ENCODE data around the gene NUP37. TPM values are rescaled to one million over a fixed set of nuclear protein-coding genes. Genes with fewer than 3 reads are reported as not detected.

Gene NUP37
- total RNA-seq, 4 donors from 2014 or later = 15.2 to 27.7 (median 19.0) TPM

- peaks cover 0 to 20% (median 0%) of the 10 kb centered on the region in 3 donors for H3K4me1 ChIP-seq
- H3K36me3 ChIP-seq = peaks cover 0 to 19% of the 10 kb centered on the region in 2 donors
- peak within 1 kb of the TSS; percentile 87 to 92 (median 91) for H3K27ac ChIP-seq
- ATAC-seq = peak; percentile 99
- peak within 1 kb of the TSS; percentile 76 to 99 for H3K4me3 ChIP-seq
- 3 to 7% methylated on average over 8 to 9 of the region's 44 CpGs for WGBS, 2 donors (ENCODE audit: low coverage in 1 of 2)
- TF ChIP-seq, protein P1, sequence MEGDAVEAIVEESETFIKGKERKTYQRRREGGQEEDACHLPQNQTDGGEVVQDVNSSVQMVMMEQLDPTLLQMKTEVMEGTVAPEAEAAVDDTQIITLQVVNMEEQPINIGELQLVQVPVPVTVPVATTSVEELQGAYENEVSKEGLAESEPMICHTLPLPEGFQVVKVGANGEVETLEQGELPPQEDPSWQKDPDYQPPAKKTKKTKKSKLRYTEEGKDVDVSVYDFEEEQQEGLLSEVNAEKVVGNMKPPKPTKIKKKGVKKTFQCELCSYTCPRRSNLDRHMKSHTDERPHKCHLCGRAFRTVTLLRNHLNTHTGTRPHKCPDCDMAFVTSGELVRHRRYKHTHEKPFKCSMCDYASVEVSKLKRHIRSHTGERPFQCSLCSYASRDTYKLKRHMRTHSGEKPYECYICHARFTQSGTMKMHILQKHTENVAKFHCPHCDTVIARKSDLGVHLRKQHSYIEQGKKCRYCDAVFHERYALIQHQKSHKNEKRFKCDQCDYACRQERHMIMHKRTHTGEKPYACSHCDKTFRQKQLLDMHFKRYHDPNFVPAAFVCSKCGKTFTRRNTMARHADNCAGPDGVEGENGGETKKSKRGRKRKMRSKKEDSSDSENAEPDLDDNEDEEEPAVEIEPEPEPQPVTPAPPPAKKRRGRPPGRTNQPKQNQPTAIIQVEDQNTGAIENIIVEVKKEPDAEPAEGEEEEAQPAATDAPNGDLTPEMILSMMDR (IDR thresholded peaks at IDR 0.05) = peak in 1 of 4 experiments; percentile 6
- TF ChIP-seq POLR2AphosphoS5 (IDR thresholded peaks at IDR 0.05) (peak; percentile 83), EP300 (IDR thresholded peaks at IDR 0.05) (no peak), POLR2A (IDR thresholded peaks at IDR 0.05) (peak; percentile 67 to 76)
- H3K9me3 ChIP-seq = no peaks in the 10 kb centered on the region
- no peaks in the 10 kb centered on the region for H3K27me3 ChIP-seq
Measured at GRCh38 chr12:102061560-102062418, 58.1 kb downstream of the NUP37 start, which contains the start of gene WASHC3. Gene WASHC3, minus strand, starts transcription at chr12:102061991. Its CDS starts 29 bp downstream, at chr12:102061962.

GRCh38 chr12:102061096-102061559 is 58.8 kb downstream of the NUP37 start:
- peak; percentile 12 for ATAC-seq
- no peak for TF ChIP-seq EP300 (IDR thresholded peaks at IDR 0.05)
- TF ChIP-seq, protein P1 (IDR thresholded peaks at IDR 0.05) = no peak
- TF ChIP-seq POLR2AphosphoS5 (IDR thresholded peaks at IDR 0.05) = no peak
- TF ChIP-seq POLR2A (IDR thresholded peaks at IDR 0.05) = no peak
- peak overlapping the region; percentile 76 to 99 for H3K4me3 ChIP-seq
- peak overlapping the region; percentile 87 to 92 (median 91) for H3K27ac ChIP-seq
- H3K4me1 ChIP-seq = peaks cover 0 to 20% (median 0%) of the 10 kb centered on the region in 3 donors
- no peaks in the 10 kb centered on the region for H3K27me3 ChIP-seq
- WGBS, 2 donors (ENCODE audit: low coverage in 1 of 2) = 36% methylated on average over 6 to 9 of the region's 9 CpGs
- no peaks in the 10 kb centered on the region for H3K9me3 ChIP-seq
- H3K36me3 ChIP-seq = peaks cover 0 to 25% of the 10 kb centered on the region in 2 donors

GRCh38 chr12:102059343-102059742 is 60.6 kb downstream of the NUP37 start:
- Histone ChIP-seq H3K27ac (no peak overlapping the region), H3K36me3 (peaks cover 0 to 40% of the 10 kb centered on the region in 2 donors), H3K4me1 (peaks cover 0 to 20% (median 0%) of the 10 kb centered on the region in 3 donors), H3K4me3 (no peak overlapping the region), H3K9me3 (no peaks in the 10 kb centered on the region), H3K27me3 (no peaks in the 10 kb centered on the region)
- no peak for ATAC-seq
- no peak for TF ChIP-seq EP300 (IDR thresholded peaks at IDR 0.05)
- TF ChIP-seq, protein P1 (IDR thresholded peaks at IDR 0.05) = no peak
- TF ChIP-seq POLR2AphosphoS5 (IDR thresholded peaks at IDR 0.05) = no peak
- no peak for TF ChIP-seq POLR2A (IDR thresholded peaks at IDR 0.05)

GRCh38 chr12:102054345-102054744 is 65.6 kb downstream of the NUP37 start:
- Histone ChIP-seq H3K27me3 (no peaks in the 10 kb centered on the region), H3K27ac (no peak overlapping the region), H3K36me3 (peaks cover 3 to 86% of the 10 kb centered on the region in 2 donors), H3K4me3 (no peak overlapping the region), H3K4me1 (peaks cover 0 to 4% (median 0%) of the 10 kb centered on the region in 3 donors), H3K9me3 (no peaks in the 10 kb centered on the region)
- TF ChIP-seq, protein P1 (IDR thresholded peaks at IDR 0.05) = no peak
- no peak for TF ChIP-seq POLR2A (IDR thresholded peaks at IDR 0.05)
- TF ChIP-seq EP300 (IDR thresholded peaks at IDR 0.05) = no peak
- no peak for TF ChIP-seq POLR2AphosphoS5 (IDR thresholded peaks at IDR 0.05)
- WGBS, 2 donors (ENCODE audit: low coverage in 1 of 2) = 92 to 93% methylated on average over 4 of the region's 4 CpGs
- ATAC-seq = no peak

DNA sequence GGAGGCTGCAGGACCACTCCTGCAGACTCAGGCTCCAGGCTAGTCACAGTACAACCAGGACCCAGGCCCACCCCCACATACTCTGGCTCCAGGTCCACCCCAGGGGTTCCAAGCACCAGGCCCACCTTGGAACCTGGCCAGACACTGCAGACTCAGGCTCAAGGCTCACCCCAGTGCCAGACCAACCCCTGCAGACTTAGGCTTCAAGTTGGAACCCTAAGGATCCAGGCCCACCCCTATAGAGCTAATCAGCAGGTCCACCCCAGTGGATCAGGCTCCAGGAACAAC is 66.9 kb downstream of the NUP37 start:
- Histone ChIP-seq H3K4me1 (peaks cover 0 to 4% (median 0%) of the 10 kb centered on the region in 3 donors), H3K9me3 (no peaks in the 10 kb centered on the region), H3K4me3 (no peak overlapping the region), H3K27me3 (no peaks in the 10 kb centered on the region), H3K27ac (no peak overlapping the region), H3K36me3 (peaks cover 3 to 89% of the 10 kb centered on the region in 2 donors)
- TF ChIP-seq, protein P1 (IDR thresholded peaks at IDR 0.05) = no peak
- TF ChIP-seq EP300 (IDR thresholded peaks at IDR 0.05) (no peak), POLR2A (IDR thresholded peaks at IDR 0.05) (no peak), POLR2AphosphoS5 (IDR thresholded peaks at IDR 0.05) (no peak)
- no peak for ATAC-seq
